Mesenchymal stem cell (in vitro differentiated cells and primary cell): ENCODE results near the gene GJD2.

Source experiments
- DNase-seq: peaks from one replicate; pipeline ENCODE4 v3.0.0-alpha.2; 2013
- H2AFZ ChIP-seq: one replicate; pipeline ENCODE4 v1.6.1; 2013; ENCODE audit warnings: low read depth, mild to moderate bottlenecking, control low read depth, inconsistent platforms, low read length, moderate library complexity
- H2AK5ac ChIP-seq: 2 replicates; pipeline ENCODE4 v1.6.1; 2013; ENCODE audit warnings: low read length, moderate library complexity, mild to moderate bottlenecking, inconsistent platforms; ENCODE audit not compliant: severe bottlenecking
- H2BK120ac ChIP-seq: one replicate; pipeline ENCODE4 v1.6.1; 2013; ENCODE audit warnings: low read depth, mild to moderate bottlenecking, inconsistent platforms, low read length, moderate library complexity
- H2BK12ac ChIP-seq, 2 experiments: one replicate each; pipeline ENCODE4 v1.6.1; 2013; ENCODE audit warnings: inconsistent platforms in 2 of 2, low read length in 2 of 2, mild to moderate bottlenecking in 2 of 2, moderate library complexity in 2 of 2, control low read depth in 1 of 2
- H2BK15ac ChIP-seq: one replicate; pipeline ENCODE4 v1.6.1; 2013; ENCODE audit warnings: mild to moderate bottlenecking, low read depth, inconsistent platforms; ENCODE audit not compliant: poor library complexity, severe bottlenecking
- H2BK5ac ChIP-seq: 2 replicates; pipeline ENCODE4 v1.6.1; 2013; ENCODE audit warnings: low read depth, mild to moderate bottlenecking, low read length, control low read depth, inconsistent platforms; ENCODE audit not compliant: poor library complexity, severe bottlenecking
- H3K14ac ChIP-seq, 2 experiments: one replicate each; pipeline ENCODE4 v1.6.1; 2013; ENCODE audit warnings: inconsistent platforms in 2 of 2, low read length in 2 of 2, control low read depth in 1 of 2, mild to moderate bottlenecking in 1 of 2, moderate library complexity in 1 of 2
- H3K18ac ChIP-seq, 2 experiments: one replicate each; pipeline ENCODE4 v1.6.1; 2013; ENCODE audit warnings: inconsistent platforms in 2 of 2, low read length in 2 of 2, control low read depth in 1 of 2, low read depth in 1 of 2, mild to moderate bottlenecking in 1 of 2
- H3K23ac ChIP-seq, 2 experiments: one replicate each; pipeline ENCODE4 v1.6.1; 2013; ENCODE audit warnings: inconsistent platforms in 2 of 2, low read length in 2 of 2, mild to moderate bottlenecking in 2 of 2, moderate library complexity in 2 of 2, control low read depth in 1 of 2
- H3K27ac ChIP-seq: 2 replicates; pipeline ENCODE4 v1.5.1; 2013; ENCODE audit warnings: mild to moderate bottlenecking, moderate library complexity, low read length, control low read depth, inconsistent platforms; ENCODE audit not compliant: poor library complexity, severe bottlenecking
- H3K27me3 ChIP-seq, 2 experiments: 2 replicates each; pipeline versions ENCODE4 v1.6.1 to v1.7.0; 2013; ENCODE audit warnings: low read length in 2 of 2, mild to moderate bottlenecking in 2 of 2, moderate library complexity in 2 of 2, control low read depth in 1 of 2, inconsistent platforms in 1 of 2; ENCODE audit not compliant: control insufficient read depth in 1 of 2, insufficient read depth in 1 of 2
- H3K36me3 ChIP-seq, 2 experiments: 2 replicates each; pipeline versions ENCODE4 v1.6.1 to v1.7.0; 2013; ENCODE audit warnings: low read length in 2 of 2, control low read depth in 1 of 2, inconsistent platforms in 1 of 2, low read depth in 1 of 2, mild to moderate bottlenecking in 1 of 2; ENCODE audit not compliant: insufficient read depth in 2 of 2, control insufficient read depth in 1 of 2
- H3K4ac ChIP-seq, 2 experiments: one replicate each; pipeline ENCODE4 v1.6.1; 2013; ENCODE audit warnings: inconsistent platforms in 2 of 2, low read length in 2 of 2, mild to moderate bottlenecking in 2 of 2, moderate library complexity in 2 of 2, control low read depth in 1 of 2, low read depth in 1 of 2
- H3K4me1 ChIP-seq: 2 replicates; pipeline ENCODE4 v1.6.1; 2013; ENCODE audit warnings: low read depth, low read length, control low read depth; ENCODE audit not compliant: control insufficient read depth, insufficient read depth
- H3K4me2 ChIP-seq: 2 replicates; pipeline ENCODE4 v1.6.1; 2013; ENCODE audit warnings: low read length, mild to moderate bottlenecking, inconsistent platforms; ENCODE audit not compliant: poor library complexity, severe bottlenecking
- H3K4me3 ChIP-seq, 2 experiments: 2 replicates each; pipeline versions ENCODE4 v1.5.1 to v1.7.0; 2013; ENCODE audit warnings: low read length in 2 of 2, mild to moderate bottlenecking in 2 of 2, control low read depth in 1 of 2, low read depth in 1 of 2; ENCODE audit not compliant: insufficient read depth in 1 of 2
- H3K79me1 ChIP-seq: replicated peaks from 2 replicates; pipeline ENCODE4 v1.6.1; 2013; ENCODE audit warnings: mild to moderate bottlenecking, control low read depth, low read length, inconsistent platforms; ENCODE audit not compliant: poor library complexity, severe bottlenecking
- H3K9ac ChIP-seq: 2 replicates; pipeline ENCODE4 v1.7.0; 2013; ENCODE audit warnings: mild to moderate bottlenecking, low read length, moderate library complexity
- H3K9me3 ChIP-seq: 2 replicates; pipeline ENCODE4 v1.7.0; 2013; ENCODE audit warnings: mild to moderate bottlenecking, low read length; ENCODE audit not compliant: control insufficient read depth
- H4K8ac ChIP-seq: one replicate; pipeline ENCODE4 v1.6.1; 2013; ENCODE audit warnings: inconsistent platforms, mild to moderate bottlenecking, low read length, moderate library complexity
- H4K91ac ChIP-seq: one replicate; pipeline ENCODE4 v1.6.1; 2013; ENCODE audit warnings: mild to moderate bottlenecking, low read length, inconsistent platforms
- WGBS: methylation state at CpG from one replicate; pipeline ENCODE4 v1.1.7; 2013; ENCODE audit warnings: mixed read lengths; 5-methylcytosine and 5-hydroxymethylcytosine counted together

The GJD2 gene

GRCh38 chr15:34783431-34783830 lies 28.6 kb upstream of the GJD2 start:
- Histone ChIP-seq H3K36me3 (no peaks in the 10 kb centered on the region), H2AK5ac (no peak overlapping the region), H3K4me3 (no peak overlapping the region), H3K4me2 (no peak overlapping the region), H2BK15ac (no peak overlapping the region), H3K18ac (no peak overlapping the region), H3K9me3 (peaks cover 5% of the 10 kb centered on the region), H3K4ac (no peak overlapping the region), H3K27me3 (peaks cover 21 to 26% of the 10 kb centered on the region in 2 experiments), H3K4me1 (no peaks in the 10 kb centered on the region), H3K27ac (no peak overlapping the region), H4K91ac (no peak overlapping the region), H2BK5ac (no peak overlapping the region), H4K8ac (no peak overlapping the region), H3K14ac (no peak overlapping the region), H2BK12ac (no peak overlapping the region), H2AFZ (no peak overlapping the region), H2BK120ac (no peak overlapping the region), H3K23ac (no peak overlapping the region), H3K9ac (no peak overlapping the region), H3K79me1 (no peaks in the 10 kb centered on the region)
- 97% methylated on average over 2 of the region's 2 CpGs for WGBS
- DNase-seq = no peak

- Histone ChIP-seq H3K4me1 (no peaks in the 10 kb centered on the region), H4K8ac (no peak overlapping the region), H3K9ac (no peak overlapping the region), H2AFZ (no peak overlapping the region), H3K36me3 (no peaks in the 10 kb centered on the region), H2BK5ac (no peak overlapping the region), H2BK15ac (no peak overlapping the region), H3K27me3 (peaks cover 21 to 25% of the 10 kb centered on the region in 2 experiments), H3K4me3 (no peak overlapping the region), H3K9me3 (peaks cover 5% of the 10 kb centered on the region), H2BK12ac (no peak overlapping the region), H4K91ac (no peak overlapping the region), H2AK5ac (no peak overlapping the region), H3K4ac (no peak overlapping the region), H3K27ac (no peak overlapping the region), H3K18ac (no peak overlapping the region), H2BK120ac (no peak overlapping the region), H3K23ac (no peak overlapping the region), H3K4me2 (no peak overlapping the region), H3K79me1 (no peaks in the 10 kb centered on the region), H3K14ac (no peak overlapping the region)
- DNase-seq = no peak
- 60% methylated on average over 1 of the region's 3 CpGs for WGBS
Measured at GRCh38 chr15:34782901-34783300, 28.1 kb upstream of the GJD2 start.

- Histone ChIP-seq H4K91ac (no peak overlapping the region), H3K79me1 (no peaks in the 10 kb centered on the region), H2AFZ (no peak overlapping the region), H2BK120ac (no peak overlapping the region), H2BK12ac (no peak overlapping the region), H3K23ac (no peak overlapping the region), H3K9ac (no peak overlapping the region), H4K8ac (no peak overlapping the region), H3K18ac (no peak overlapping the region), H2BK5ac (no peak overlapping the region), H3K4ac (no peak overlapping the region), H3K4me1 (no peaks in the 10 kb centered on the region), H2BK15ac (no peak overlapping the region), H3K4me2 (no peak overlapping the region), H3K4me3 (no peak overlapping the region), H3K9me3 (peaks cover 5% of the 10 kb centered on the region), H3K36me3 (no peaks in the 10 kb centered on the region), H3K27ac (no peak overlapping the region), H3K14ac (no peak overlapping the region), H3K27me3 (peaks cover 15 to 23% of the 10 kb centered on the region in 2 experiments), H2AK5ac (no peak overlapping the region)
- no CpG with 5 or more reads among the region's 2 CpGs for WGBS
- no peak for DNase-seq
Measured at GRCh38 chr15:34780725-34781124, 25.9 kb upstream of the GJD2 start.

GRCh38 chr15:34776606-34777105 lies 21.9 kb upstream of the GJD2 start:
- H2BK12ac ChIP-seq = no peak overlapping the region
- H3K9ac ChIP-seq = no peak overlapping the region
- no peak overlapping the region for H2AFZ ChIP-seq
- H3K36me3 ChIP-seq = no peaks in the 10 kb centered on the region
- no peak overlapping the region for H3K4me3 ChIP-seq
- H3K4me2 ChIP-seq = no peak overlapping the region
- H4K8ac ChIP-seq = no peak overlapping the region
- H2BK15ac ChIP-seq = no peak overlapping the region
- no peak overlapping the region for H3K23ac ChIP-seq
- H3K18ac ChIP-seq = no peak overlapping the region
- DNase-seq = no peak
- H3K4me1 ChIP-seq = no peaks in the 10 kb centered on the region
- no peaks in the 10 kb centered on the region for H3K79me1 ChIP-seq
- H3K9me3 ChIP-seq = peaks cover 2% of the 10 kb centered on the region
- no peak overlapping the region for H2BK120ac ChIP-seq
- H3K27me3 ChIP-seq = peaks cover 14 to 15% of the 10 kb centered on the region in 2 experiments
- no peak overlapping the region for H2BK5ac ChIP-seq
- 73% methylated on average over 1 of the region's 2 CpGs for whole genome bisulfite sequencing
- no peak overlapping the region for H3K4ac ChIP-seq
- no peak overlapping the region for H2AK5ac ChIP-seq
- H4K91ac ChIP-seq = no peak overlapping the region
- no peak overlapping the region for H3K14ac ChIP-seq
- no peak overlapping the region for H3K27ac ChIP-seq
